Ovary (tissue), 3 donors: ENCODE measurements around the gene PINK1.

Source experiments
- CTCF ChIP-seq, 3 donors: fragments of 450-650 bp in 2 of 3; fragments of 200-600 bp in 1 of 3; IDR thresholded peaks; one replicate each; pipeline versions ENCODE4 v1.5.1 to v1.8.0; 2016 to 2022; ENCODE audit warnings: antibody characterized with exemption in 3 of 3, mild to moderate bottlenecking in 1 of 3
- POLR2A ChIP-seq: fragments of 450-650 bp; IDR thresholded peaks from one replicate; pipeline ENCODE4 v1.6.1; 2017; ENCODE audit warnings: antibody characterized with exemption, mild to moderate bottlenecking, moderate library complexity
- donor health status: DM: no; HTN: no; CAD: no.

GRCh38 chr1:20668581-20668980, 35.3 kb downstream of the PINK1 start:
- TF ChIP-seq CTCF (IDR thresholded peaks at IDR 0.05) (no peak), POLR2A (no peak)
